HCT116 (cell line): ENCODE measurements around the gene SLCO4A1. TPM values are rescaled to one million over a fixed set of nuclear protein-coding genes. Genes with fewer than 3 reads are reported as not detected.

Source experiments
- ATAC-seq: fragments of 200-7000 bp; cut with Tn5 transposase; 2 replicates; pipeline ENCODE4 v1.9.1; 2020; ENCODE audit warnings: mild to moderate bottlenecking, moderate library complexity
- BruUV-seq: library from RNA; stranded (reverse); fragments of 400-500 nt; replicated peaks from 2 replicates; lab custom pipeline; 2021; lab: Mats Ljungman, UMichigan
- CTCF ChIA-PET: fragments of 300-600 bp; sonication (Branson Sonifier 250); formaldehyde crosslinking; loops from one replicate; lab custom pipeline; 2021; ENCODE audit warnings: antibody characterized with exemption; lab: Charles Lee
- POLR2A ChIA-PET: fragments of 300-600, 350-600 bp; sonication (Branson Sonifier 250); formaldehyde crosslinking; loops from one replicate; lab custom pipeline; 2021; ENCODE audit warnings: antibody characterized with exemption; lab: Charles Lee
- RAD21 ChIA-PET, 2 experiments: fragments of 300-600 bp; sonication (Branson Sonifier 250); formaldehyde crosslinking; loops; one replicate each; lab custom pipeline; 2023; ENCODE audit warnings: low total read pairs in 2 of 2; ENCODE audit not compliant: uncharacterized antibody in 2 of 2, unreplicated experiment in 2 of 2, low non-redundant PET in 1 of 2; lab: Charles Lee
- DNase-seq: peaks from one replicate; pipeline ENCODE4 v3.0.0-alpha.2; 2010; ENCODE audit warnings: low read depth, low spot score
- H2AFZ ChIP-seq: fragments of 200-600 bp; shearing (Covaris generic), sonication (generic); 2 replicates; pipeline ENCODE4 v1.6.1; 2017; ENCODE audit warnings: low read depth, mixed run types, mixed read lengths, antibody characterized with exemption, low read length; ENCODE audit not compliant: poor library complexity, severe bottlenecking
- H3K27ac ChIP-seq: 2 replicates; pipeline ENCODE4 v1.5.1; 2012; ENCODE audit warnings: low read depth, low read length
- H3K27me3 ChIP-seq: fragments of 200-600 bp; sonication (generic); 2 replicates; pipeline ENCODE4 v1.6.1; 2016; ENCODE audit warnings: mixed run types, low read length, mixed read lengths; ENCODE audit not compliant: insufficient read depth
- H3K36me3 ChIP-seq, 2 experiments: fragments of 200-500 bp in 1 of 2; fragments of 200-600 bp in 1 of 2; sonication (Bioruptor generic) in 1 of 2; sonication (generic) in 1 of 2; 2 replicates each; pipeline versions ENCODE4 v1.5.1 to v1.6.1; 2014 to 2016; ENCODE audit warnings: low read length in 2 of 2, inconsistent platforms in 1 of 2, mixed read lengths in 1 of 2, mixed run types in 1 of 2; ENCODE audit not compliant: insufficient read depth in 2 of 2, control insufficient read depth in 1 of 2
- H3K4me1 ChIP-seq, 2 experiments: fragments of 200-600 bp in 1 of 2; sonication (generic) in 1 of 2; 2 replicates each; pipeline versions ENCODE4 v1.5.1 to v1.6.1; 2012 to 2017; ENCODE audit warnings: low read length in 2 of 2, inconsistent platforms in 1 of 2, mild to moderate bottlenecking in 1 of 2, mixed read lengths in 1 of 2, mixed run types in 1 of 2, moderate library complexity in 1 of 2; ENCODE audit not compliant: insufficient read depth in 2 of 2, control insufficient read depth in 1 of 2
- H3K4me2 ChIP-seq: fragments of 200-600 bp; sonication (generic); 2 replicates; pipeline ENCODE4 v1.6.1; 2017; ENCODE audit warnings: mixed run types, low read length, mixed read lengths
- H3K4me3 ChIP-seq, 2 experiments: fragments of 200-600 bp in 1 of 2; sonication (generic) in 1 of 2; replicated peaks in 1 of 2; 2 replicates each; pipeline ENCODE4 v1.5.1; 2011 to 2016; ENCODE audit warnings: low read length in 2 of 2, control low read depth in 1 of 2, low read depth in 1 of 2, mild to moderate bottlenecking in 1 of 2, mixed read lengths in 1 of 2, mixed run types in 1 of 2
- H3K79me2 ChIP-seq: fragments of 200-600 bp; sonication (generic); 2 replicates; pipeline ENCODE4 v1.6.1; 2017; ENCODE audit warnings: mild to moderate bottlenecking, mixed run types, low read length, moderate library complexity, mixed read lengths; ENCODE audit not compliant: insufficient read depth
- H3K9ac ChIP-seq: fragments of 200-600 bp; sonication (generic); 2 replicates; pipeline ENCODE4 v1.6.1; 2016; ENCODE audit warnings: low read length, mixed read lengths
- H3K9me2 ChIP-seq: fragments of 200-600 bp; sonication (generic), shearing (Covaris generic); 2 replicates; pipeline ENCODE4 v1.6.1; 2017; ENCODE audit warnings: mixed run types, mild to moderate bottlenecking, moderate library complexity; ENCODE audit not compliant: insufficient read depth
- H3K9me3 ChIP-seq, 2 experiments: fragments of 200-500 bp in 1 of 2; fragments of 200-600 bp in 1 of 2; sonication (Bioruptor generic) in 1 of 2; sonication (generic) in 1 of 2; 2 replicates each; pipeline ENCODE4 v1.6.1; 2014 to 2017; ENCODE audit warnings: low read length in 2 of 2, mixed read lengths in 2 of 2, inconsistent platforms in 1 of 2, low read depth in 1 of 2, mild to moderate bottlenecking in 1 of 2, mixed run types in 1 of 2, moderate library complexity in 1 of 2; ENCODE audit not compliant: control insufficient read depth in 1 of 2, insufficient read depth in 1 of 2
- H4K20me1 ChIP-seq: fragments of 200-600 bp; sonication (generic), shearing (Covaris generic); 2 replicates; pipeline ENCODE4 v1.6.1; 2017; ENCODE audit warnings: mixed run types, mild to moderate bottlenecking, moderate library complexity; ENCODE audit not compliant: insufficient read depth
- CBX3 ChIP-seq: IDR thresholded peaks from 2 replicates; pipeline ENCODE4 v1.6.1; 2012; ENCODE audit warnings: low read depth
- CEBPB ChIP-seq: IDR thresholded peaks from 2 replicates; pipeline ENCODE4 v1.6.1; 2012; ENCODE audit warnings: low read depth
- EGR1 ChIP-seq: IDR thresholded peaks from 2 replicates; pipeline ENCODE4 v1.6.1; 2012; ENCODE audit warnings: low read depth
- EZH2 ChIP-seq: fragments of 200-600 bp; sonication (generic); IDR thresholded peaks from 2 replicates; pipeline ENCODE4 v1.6.1; 2017; ENCODE audit warnings: antibody characterized with exemption, mixed run types
- EZH2phosphoT487 ChIP-seq: fragments of 200-600 bp; IDR thresholded peaks from 2 replicates; pipeline ENCODE4 v1.6.1; 2018; ENCODE audit warnings: antibody characterized with exemption, borderline replicate concordance
- FOSL1 ChIP-seq: IDR thresholded peaks from 2 replicates; pipeline ENCODE4 v1.6.1; 2012; ENCODE audit warnings: low read depth
- JUND ChIP-seq: IDR thresholded peaks from 2 replicates; pipeline ENCODE4 v1.6.1; 2012
- MAX ChIP-seq: IDR thresholded peaks from 2 replicates; pipeline ENCODE4 v1.6.1; 2012
- POLR2A ChIP-seq: IDR thresholded peaks from 2 replicates; pipeline ENCODE4 v1.7.0; 2011; ENCODE audit warnings: borderline replicate concordance; ENCODE audit not compliant: insufficient read depth, insufficient read length; ENCODE audit errors: extremely low read depth
- POLR2AphosphoS5 ChIP-seq: IDR thresholded peaks from 2 replicates; pipeline ENCODE4 v1.6.1; 2011; ENCODE audit warnings: mild to moderate bottlenecking, low read depth, low read length, moderate library complexity
- RAD21 ChIP-seq: IDR thresholded peaks from 2 replicates; pipeline ENCODE4 v1.6.1; 2012; ENCODE audit warnings: low read depth, mild to moderate bottlenecking
- REST ChIP-seq: IDR thresholded peaks from 2 replicates; pipeline ENCODE4 v1.6.1; 2012; ENCODE audit warnings: low read depth
- SIN3A ChIP-seq: IDR thresholded peaks from 2 replicates; pipeline ENCODE4 v1.6.1; 2012; ENCODE audit warnings: low read depth
- SP1 ChIP-seq: IDR thresholded peaks from 2 replicates; pipeline ENCODE4 v1.6.1; 2012; ENCODE audit warnings: low read depth
- SRF ChIP-seq: IDR thresholded peaks from 2 replicates; pipeline ENCODE4 v1.6.1; 2012; ENCODE audit warnings: low read depth
- TCF7L2 ChIP-seq: IDR thresholded peaks from 2 replicates; pipeline ENCODE4 v1.7.0; 2011; ENCODE audit warnings: borderline replicate concordance, inconsistent platforms; ENCODE audit not compliant: insufficient read depth, insufficient read length; ENCODE audit errors: extremely low read depth
- YY1 ChIP-seq: IDR thresholded peaks from 2 replicates; pipeline ENCODE4 v1.6.1; 2011; ENCODE audit warnings: low read length, low read depth, moderate library complexity, mild to moderate bottlenecking; ENCODE audit not compliant: insufficient replicate concordance; ENCODE audit errors: extremely low read depth
- intact Hi-C: fragments of 100-400 bp; cut with micrococcal nuclease; formaldehyde crosslinking; loops from 2 replicates; pipeline ENCODE4 v1.10.0; 2022
- total RNA-seq: library from RNA; stranded (reverse); gene quantifications from one replicate; pipeline ENCODE4 v1.2.1, GENCODE V29; 2021; ENCODE audit not compliant: unreplicated experiment
- TF ChIP-seq, protein P1 (sequence below): IDR thresholded peaks from 2 replicates; pipeline ENCODE4 v1.6.1; 2012

Gene SLCO4A1
- total RNA-seq, 1 experiment from 2014 or later = 107 TPM

- no peak overlapping the region for H3K4me3 ChIP-seq
- H3K36me3 ChIP-seq = no peaks in the 10 kb centered on the region
- intact Hi-C loops = no loop called here
- no TSS peak for BruUV-seq
- H2AFZ ChIP-seq = no peak overlapping the region
- no peak overlapping the region for H3K27ac ChIP-seq
- H3K9me2 ChIP-seq = no peaks in the 10 kb centered on the region
- DNase-seq = no peak
- H3K4me2 ChIP-seq = no peak overlapping the region
- H3K9ac ChIP-seq = no peak overlapping the region
- peaks cover 30 to 52% of the 10 kb centered on the region in 2 experiments for H3K4me1 ChIP-seq
- TF ChIP-seq FOSL1 (no peak), MAX (no peak), SP1 (no peak), EGR1 (no peak), SRF (no peak), JUND (no peak), EZH2 (no peak), YY1 (no peak), CBX3 (no peak), POLR2A (no peak), REST (no peak), TCF7L2 (no peak), CEBPB (no peak), SIN3A (no peak), RAD21 (no peak), EZH2phosphoT487 (no peak), POLR2AphosphoS5 (no peak)
- TF ChIP-seq, protein P1, sequence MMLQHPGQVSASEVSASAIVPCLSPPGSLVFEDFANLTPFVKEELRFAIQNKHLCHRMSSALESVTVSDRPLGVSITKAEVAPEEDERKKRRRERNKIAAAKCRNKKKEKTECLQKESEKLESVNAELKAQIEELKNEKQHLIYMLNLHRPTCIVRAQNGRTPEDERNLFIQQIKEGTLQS = no peak
- ATAC-seq = no peak
- no peaks in the 10 kb centered on the region for H4K20me1 ChIP-seq
- RAD21 ChIA-PET = no interaction called here
- POLR2A ChIA-PET = no interaction called here
- H3K27me3 ChIP-seq = no peaks in the 10 kb centered on the region
- peaks cover 5% of the 10 kb centered on the region; the same call in 1 of the 2 replicates for H3K79me2 ChIP-seq
- CTCF ChIA-PET = no interaction called here
- H3K9me3 ChIP-seq = no peaks in the 10 kb centered on the region
Observed at GRCh38 chr20:62700261-62700930, 58.1 kb downstream of the SLCO4A1 start.
